ENCODE results near the gene TMEM201.

Gene TMEM201

DNA sequence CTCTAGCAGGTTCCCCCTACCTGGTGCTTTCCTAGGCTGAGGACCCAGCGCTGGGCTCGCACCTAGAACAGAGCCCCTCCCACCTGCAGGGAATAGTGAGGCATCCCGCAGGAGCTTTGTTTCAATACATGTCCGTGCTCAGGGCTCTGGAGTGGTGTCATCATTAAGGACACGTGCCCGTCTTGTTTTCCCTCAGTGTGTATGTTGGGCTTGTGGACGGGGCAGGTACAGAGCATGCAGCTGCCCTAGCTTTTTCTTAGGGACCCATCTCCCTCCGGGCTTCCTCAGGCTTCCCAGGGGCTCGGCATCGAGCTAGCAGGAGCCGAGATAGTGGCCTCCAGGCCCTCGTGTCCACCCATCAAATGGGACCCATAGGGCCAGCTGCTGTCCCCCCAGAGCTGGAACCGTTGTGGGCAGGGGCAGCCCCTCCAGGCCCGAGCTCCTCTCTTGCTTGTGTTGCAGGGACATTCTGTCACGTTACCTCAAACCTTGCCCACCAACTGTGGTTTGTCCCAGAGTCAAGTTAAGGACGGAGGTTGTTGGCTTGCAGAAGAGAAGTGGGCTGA is 3.9 kb downstream of the TMEM201 start:
- Mint-ChIP-seq H3K9me3 (no peaks in the 10 kb centered on the region), H3K36me3 (ENCODE audit: low read depth) (peaks cover 14% of the 10 kb centered on the region), H3K27ac (no peak overlapping the region), H3K4me3 (no peak overlapping the region), H3K27me3 (no peaks in the 10 kb centered on the region), H3K4me1 (ENCODE audit: low read depth) (peaks cover 38% of the 10 kb centered on the region)

DNA sequence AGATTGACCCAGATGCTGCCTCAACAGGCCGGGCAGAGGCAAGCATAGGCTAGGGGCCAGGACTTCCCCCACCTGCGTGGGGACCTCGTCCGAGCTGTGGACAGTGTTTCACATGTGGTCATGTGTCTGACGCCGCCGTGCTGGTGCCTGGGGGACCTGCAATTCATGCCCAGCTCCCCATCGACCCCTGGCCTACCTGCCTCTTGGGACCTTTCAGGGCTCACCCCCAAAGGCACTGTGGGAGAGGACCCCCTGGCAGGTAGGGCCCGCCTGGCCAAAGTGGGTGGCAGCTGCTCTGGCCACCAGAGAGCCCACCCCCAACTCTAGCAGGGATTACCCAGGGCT is 4.4 kb downstream of the TMEM201 start:
- no peaks in the 10 kb centered on the region for H3K27me3 Mint-ChIP-seq
- peaks cover 36% of the 10 kb centered on the region for H3K4me1 Mint-ChIP-seq (ENCODE audit: low read depth)
- H3K4me3 Mint-ChIP-seq, result no peak overlapping the region
- no peak overlapping the region for H3K27ac Mint-ChIP-seq
- peaks cover 14% of the 10 kb centered on the region for H3K36me3 Mint-ChIP-seq (ENCODE audit: low read depth)
- no peaks in the 10 kb centered on the region for H3K9me3 Mint-ChIP-seq

DNA sequence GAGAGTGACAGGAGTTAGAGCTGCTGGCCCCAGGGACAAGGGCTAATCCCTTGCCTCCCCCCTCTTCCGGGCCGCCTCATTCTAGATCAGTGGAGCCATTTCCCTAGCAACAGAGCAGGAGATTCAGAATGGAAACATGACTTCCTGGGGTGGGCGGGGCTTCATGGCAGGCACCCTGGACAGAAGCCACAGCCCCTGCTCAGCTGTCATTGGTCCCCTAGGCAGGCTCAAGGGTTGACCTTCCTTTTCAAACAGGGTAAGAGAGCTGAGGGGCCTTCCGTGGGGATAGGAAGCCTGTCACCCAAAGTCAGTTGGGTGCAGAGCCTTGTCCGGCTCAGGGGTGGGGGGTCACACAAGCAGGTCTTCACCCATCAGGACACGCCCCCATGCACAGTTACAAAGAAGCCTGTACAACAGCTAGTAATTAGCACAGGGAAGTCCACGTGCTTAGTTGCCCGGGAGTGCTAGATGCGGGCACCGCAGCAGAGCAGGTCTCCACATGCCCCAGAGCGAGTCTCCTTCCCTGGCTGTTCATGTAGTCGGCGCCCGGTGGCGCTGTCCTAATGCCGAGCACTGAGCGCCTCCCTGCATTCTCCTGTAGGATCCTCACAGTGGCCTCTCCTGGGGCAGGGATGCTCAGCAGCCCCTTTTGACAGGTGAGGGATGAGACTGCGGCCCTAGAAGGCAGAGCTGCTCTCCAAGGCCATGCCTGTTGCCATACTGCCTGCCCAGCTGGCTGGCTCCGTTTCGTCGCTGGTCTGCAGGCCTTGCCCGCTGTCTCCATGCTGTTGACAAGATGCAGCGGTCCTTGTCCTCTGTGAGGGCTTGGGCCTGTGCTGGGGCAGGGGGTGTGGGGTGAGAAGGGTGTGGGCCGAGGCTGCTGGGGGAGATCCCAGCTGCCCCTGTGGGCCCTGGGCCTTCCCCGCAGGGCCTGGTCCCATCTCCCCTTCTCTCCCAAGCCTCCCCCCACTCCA is 5.1 kb downstream of the TMEM201 start:
- peaks cover 33% of the 10 kb centered on the region for H3K4me1 Mint-ChIP-seq (ENCODE audit: low read depth)
- H3K27ac Mint-ChIP-seq, result no peak overlapping the region

DNA sequence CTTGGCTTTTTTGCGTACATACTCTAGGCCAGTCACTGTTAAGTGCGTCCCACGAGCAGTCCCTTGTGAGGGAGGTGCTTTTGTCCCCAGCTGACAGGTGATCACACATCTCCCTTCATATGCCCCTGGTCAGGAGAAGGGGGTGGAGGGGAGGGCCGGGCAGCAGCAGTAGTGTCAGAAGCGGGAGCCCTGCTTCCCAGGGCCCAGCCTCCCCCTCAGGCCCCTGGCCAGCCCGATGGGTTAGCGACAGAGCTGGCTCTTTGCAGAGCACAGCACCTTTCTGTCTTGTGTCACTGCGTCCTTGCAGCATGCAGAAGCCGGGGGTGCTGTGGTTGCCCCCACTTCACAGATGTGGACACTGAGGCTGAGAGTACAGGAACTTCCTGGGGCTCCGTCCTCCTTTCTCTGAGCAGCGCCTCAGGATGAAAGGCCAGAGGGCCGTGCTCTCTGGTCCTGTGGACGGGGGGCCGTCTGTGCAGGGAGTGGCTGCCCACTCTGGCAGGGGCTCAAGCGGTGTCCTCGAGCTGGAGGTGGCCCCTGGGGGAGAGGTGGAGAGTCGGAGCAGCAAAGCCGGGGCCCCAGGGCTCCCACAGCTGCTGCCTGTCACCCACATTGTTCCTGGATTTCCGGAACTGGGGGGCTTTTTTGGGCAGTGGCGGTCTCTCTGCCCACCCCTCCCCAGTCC is 5.9 kb downstream of the TMEM201 start:
- Mint-ChIP-seq H3K27ac (no peak overlapping the region), H3K4me1 (ENCODE audit: low read depth) (peaks cover 32% of the 10 kb centered on the region), H3K27me3 (no peaks in the 10 kb centered on the region), H3K4me3 (no peak overlapping the region), H3K9me3 (no peaks in the 10 kb centered on the region), H3K36me3 (ENCODE audit: low read depth) (peaks cover 15% of the 10 kb centered on the region)

More for the DNA sequence above, 5.1 kb downstream of the TMEM201 start:
- Mint-ChIP-seq H3K9me3 (no peaks in the 10 kb centered on the region), H3K4me3 (no peak overlapping the region), H3K27me3 (no peaks in the 10 kb centered on the region), H3K36me3 (ENCODE audit: low read depth) (peaks cover 14% of the 10 kb centered on the region)

DNA sequence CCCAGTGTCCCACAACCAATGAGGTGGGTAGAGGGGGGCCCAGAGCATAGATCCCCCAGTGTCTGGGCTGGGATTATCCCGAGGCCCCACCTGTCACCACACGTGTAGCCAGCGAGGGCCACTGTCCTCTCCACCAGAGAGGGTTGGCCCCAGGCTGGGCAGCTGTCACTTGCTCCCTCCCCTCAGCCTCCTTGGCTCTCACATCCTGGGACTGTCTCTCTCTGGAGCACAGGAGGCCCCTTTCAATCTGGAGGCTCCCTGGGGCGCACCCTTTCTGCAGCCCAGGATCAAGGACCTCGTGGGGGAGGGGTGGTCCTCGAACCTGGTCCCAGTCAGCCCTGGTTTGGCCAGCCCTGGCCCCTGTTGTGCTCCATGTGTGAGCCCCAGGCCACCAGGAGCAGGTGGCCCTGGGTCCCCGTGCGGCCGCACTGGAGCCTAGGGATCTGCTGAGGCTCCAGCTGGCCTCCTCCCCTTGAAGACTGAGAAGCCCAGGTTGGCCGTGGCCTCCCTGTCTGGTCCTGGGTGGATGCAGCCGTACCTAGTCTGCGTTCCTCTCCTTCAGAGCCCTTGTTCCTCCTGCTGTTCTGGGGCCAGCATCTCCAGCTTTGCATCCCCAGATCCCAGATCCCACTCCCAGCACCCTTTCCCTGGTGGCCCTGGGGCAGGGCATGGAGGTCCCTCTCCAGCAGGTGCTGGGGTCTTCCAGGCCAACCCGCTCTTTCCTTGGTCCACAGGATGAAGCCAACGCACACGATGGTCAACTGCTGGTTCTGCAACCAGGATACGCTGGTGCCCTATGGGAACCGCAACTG is 6.7 kb downstream of the TMEM201 start:
- Mint-ChIP-seq H3K9me3 (no peaks in the 10 kb centered on the region), H3K27ac (no peak overlapping the region)

DNA sequence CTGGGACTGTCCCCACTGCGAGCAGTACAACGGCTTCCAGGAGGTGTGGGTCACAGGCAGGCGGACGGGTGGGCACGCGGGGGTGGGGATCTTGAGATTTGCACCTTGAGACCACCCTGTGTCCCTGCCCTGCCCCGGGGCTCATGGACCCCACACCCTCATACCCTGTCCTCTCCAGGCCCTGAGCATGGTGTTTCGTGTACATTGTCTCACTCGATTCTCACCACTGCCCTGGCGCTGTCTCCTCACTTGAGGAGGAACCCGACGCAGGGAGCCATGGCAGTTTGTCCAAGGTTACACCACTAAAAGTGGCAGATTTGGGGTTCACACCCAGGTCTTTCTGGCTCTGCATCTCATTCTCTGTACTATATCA is 7.2 kb downstream of the TMEM201 start:
- H3K4me3 Mint-ChIP-seq, result no peak overlapping the region
- H3K36me3 Mint-ChIP-seq (ENCODE audit: low read depth), result peaks cover 15% of the 10 kb centered on the region
- no peak overlapping the region for H3K27ac Mint-ChIP-seq
- peaks cover 21% of the 10 kb centered on the region for H3K4me1 Mint-ChIP-seq (ENCODE audit: low read depth)
- no peaks in the 10 kb centered on the region for H3K9me3 Mint-ChIP-seq
- H3K27me3 Mint-ChIP-seq, result no peaks in the 10 kb centered on the region

More for the DNA sequence above, 6.7 kb downstream of the TMEM201 start:
- Mint-ChIP-seq H3K4me3 (no peak overlapping the region), H3K4me1 (ENCODE audit: low read depth) (peaks cover 27% of the 10 kb centered on the region), H3K27me3 (no peaks in the 10 kb centered on the region), H3K36me3 (ENCODE audit: low read depth) (peaks cover 20% of the 10 kb centered on the region)

DNA sequence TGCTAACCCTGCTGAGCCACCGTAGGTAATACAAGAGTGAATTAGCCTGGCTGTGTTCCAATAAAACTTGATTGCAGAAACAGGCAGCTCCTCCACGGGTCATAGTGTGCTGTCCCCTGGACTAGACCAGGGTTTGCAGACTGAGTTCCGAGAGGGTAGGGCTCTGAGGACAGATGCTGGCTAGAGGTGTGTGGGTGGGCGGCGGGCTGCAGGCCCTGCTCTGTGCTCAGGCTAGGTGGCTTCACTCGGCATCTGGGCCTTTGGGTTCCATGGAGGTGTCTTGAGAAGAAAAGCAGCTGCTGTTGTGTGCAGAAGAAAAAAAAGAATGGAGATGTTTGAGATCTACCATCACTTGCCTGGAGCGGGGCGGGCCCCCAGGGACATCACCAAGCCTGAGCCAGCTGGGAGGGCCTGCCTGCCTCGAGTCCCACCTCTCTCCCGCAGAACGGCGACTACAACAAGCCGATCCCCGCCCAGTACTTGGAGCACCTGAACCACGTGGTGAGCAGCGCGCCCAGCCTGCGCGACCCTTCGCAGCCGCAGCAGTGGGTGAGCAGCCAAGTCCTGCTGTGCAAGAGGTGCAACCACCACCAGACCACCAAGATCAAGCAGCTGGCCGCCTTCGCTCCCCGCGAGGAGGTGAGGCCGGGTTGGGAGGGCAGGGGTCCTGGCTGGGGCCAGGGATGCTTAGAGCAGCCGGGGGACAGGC is 7.9 kb downstream of the TMEM201 start:
- H3K36me3 Mint-ChIP-seq (ENCODE audit: low read depth), result peaks cover 14% of the 10 kb centered on the region
- H3K4me3 Mint-ChIP-seq, result no peak overlapping the region
- H3K4me1 Mint-ChIP-seq (ENCODE audit: low read depth), result peaks cover 19% of the 10 kb centered on the region
- H3K27ac Mint-ChIP-seq, result no peak overlapping the region
- no peaks in the 10 kb centered on the region for H3K27me3 Mint-ChIP-seq
- H3K9me3 Mint-ChIP-seq, result no peaks in the 10 kb centered on the region

DNA sequence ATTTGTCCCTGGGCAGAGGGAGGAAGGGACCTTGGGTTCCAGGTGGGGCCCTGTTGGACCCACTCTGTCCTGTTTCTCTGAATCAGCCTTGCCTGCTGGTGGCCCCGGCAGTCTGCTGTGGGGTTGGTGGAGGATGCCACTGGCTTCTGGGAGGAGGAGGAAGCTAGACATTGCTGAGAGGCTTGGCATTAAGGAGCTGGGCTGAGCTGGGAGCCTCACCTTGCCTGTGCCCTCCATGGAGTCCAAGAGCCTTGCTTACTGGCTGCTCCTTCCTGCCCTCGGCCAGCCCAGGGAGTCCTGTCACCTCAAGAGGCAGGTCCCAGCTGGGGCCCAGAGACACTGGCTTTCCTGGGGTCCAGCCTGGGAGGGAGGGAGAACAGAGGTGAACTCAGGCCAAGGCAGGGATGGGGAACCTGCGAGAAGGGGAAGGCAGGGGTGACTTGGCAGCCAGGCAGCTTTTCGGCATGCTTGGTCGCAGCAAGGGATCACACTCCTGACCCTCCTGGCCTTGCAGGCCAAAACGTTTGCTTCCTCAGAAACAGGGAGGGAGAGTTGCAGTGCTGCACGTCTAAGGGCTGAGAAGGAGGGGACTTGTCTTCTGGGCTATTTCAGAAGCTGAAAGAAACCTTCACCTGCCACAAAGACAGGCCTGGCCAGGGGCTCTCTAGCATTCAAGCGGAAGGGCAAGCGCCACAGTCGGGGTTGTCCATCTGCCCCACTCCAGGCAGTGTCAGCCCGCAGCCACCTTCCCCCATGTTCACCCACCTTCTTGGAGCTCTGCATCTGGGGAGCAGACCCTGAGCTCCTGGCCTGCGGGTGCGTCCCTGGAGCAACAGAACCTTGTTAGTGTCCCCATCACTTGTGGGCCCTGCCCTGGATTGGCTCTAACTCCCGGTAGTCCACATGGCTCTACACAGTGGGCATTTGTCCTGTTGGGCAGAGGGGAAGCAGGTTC is 8.9 kb downstream of the TMEM201 start:
- peaks cover 16% of the 10 kb centered on the region for H3K36me3 Mint-ChIP-seq (ENCODE audit: low read depth)

DNA sequence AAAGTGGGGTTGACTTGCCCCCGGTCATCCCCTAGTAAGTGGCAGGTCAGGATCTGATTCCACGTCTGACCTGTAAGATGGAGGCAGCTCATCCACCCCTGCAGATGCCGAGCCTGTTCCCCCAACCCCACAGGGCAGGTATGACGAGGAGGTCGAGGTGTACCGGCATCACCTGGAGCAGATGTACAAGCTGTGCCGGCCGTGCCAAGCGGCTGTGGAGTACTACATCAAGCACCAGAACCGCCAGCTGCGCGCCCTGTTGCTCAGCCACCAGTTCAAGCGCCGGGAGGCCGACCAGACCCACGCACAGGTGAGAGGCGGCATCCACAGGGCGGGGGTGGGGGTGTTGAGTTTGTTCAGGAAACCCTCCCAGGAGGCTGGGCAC is 9.6 kb downstream of the TMEM201 start:
- no peaks in the 10 kb centered on the region for H3K9me3 Mint-ChIP-seq
- no peak overlapping the region for H3K4me3 Mint-ChIP-seq
- H3K27ac Mint-ChIP-seq, result no peak overlapping the region
- H3K4me1 Mint-ChIP-seq (ENCODE audit: low read depth), result peaks cover 5% of the 10 kb centered on the region
- H3K36me3 Mint-ChIP-seq (ENCODE audit: low read depth), result peaks cover 17% of the 10 kb centered on the region
- H3K27me3 Mint-ChIP-seq, result no peaks in the 10 kb centered on the region

More for the DNA sequence above, 8.9 kb downstream of the TMEM201 start:
- H3K4me1 Mint-ChIP-seq (ENCODE audit: low read depth), result peaks cover 11% of the 10 kb centered on the region
- H3K4me3 Mint-ChIP-seq, result no peak overlapping the region
- H3K9me3 Mint-ChIP-seq, result no peaks in the 10 kb centered on the region
- H3K27ac Mint-ChIP-seq, result no peak overlapping the region
- no peaks in the 10 kb centered on the region for H3K27me3 Mint-ChIP-seq

DNA sequence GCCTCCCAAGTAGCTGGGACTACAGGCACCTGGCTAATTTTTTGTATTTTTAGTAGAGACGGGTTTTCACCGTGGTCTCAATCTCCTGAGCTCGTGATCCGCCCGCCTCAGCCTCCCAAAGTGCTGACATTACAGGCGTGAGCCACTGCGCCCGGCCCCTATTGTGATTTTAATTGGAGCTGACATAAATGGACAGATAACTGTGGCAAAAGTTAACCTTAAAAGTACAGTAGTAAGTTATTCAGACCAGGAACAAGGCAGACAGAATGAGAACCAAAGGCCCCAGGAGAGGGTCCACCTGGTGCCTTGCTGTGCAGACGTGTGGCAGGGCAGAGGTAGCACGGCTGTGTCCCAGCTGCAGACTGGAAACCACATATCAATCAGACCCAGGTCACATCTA is 11.0 kb downstream of the TMEM201 start:
- H3K9me3 Mint-ChIP-seq, result no peaks in the 10 kb centered on the region
- no peaks in the 10 kb centered on the region for H3K27me3 Mint-ChIP-seq
- H3K36me3 Mint-ChIP-seq (ENCODE audit: low read depth), result peaks cover 20% of the 10 kb centered on the region
- no peak overlapping the region for H3K4me3 Mint-ChIP-seq
- H3K4me1 Mint-ChIP-seq (ENCODE audit: low read depth), result no peaks in the 10 kb centered on the region
- H3K27ac Mint-ChIP-seq, result no peak overlapping the region

DNA sequence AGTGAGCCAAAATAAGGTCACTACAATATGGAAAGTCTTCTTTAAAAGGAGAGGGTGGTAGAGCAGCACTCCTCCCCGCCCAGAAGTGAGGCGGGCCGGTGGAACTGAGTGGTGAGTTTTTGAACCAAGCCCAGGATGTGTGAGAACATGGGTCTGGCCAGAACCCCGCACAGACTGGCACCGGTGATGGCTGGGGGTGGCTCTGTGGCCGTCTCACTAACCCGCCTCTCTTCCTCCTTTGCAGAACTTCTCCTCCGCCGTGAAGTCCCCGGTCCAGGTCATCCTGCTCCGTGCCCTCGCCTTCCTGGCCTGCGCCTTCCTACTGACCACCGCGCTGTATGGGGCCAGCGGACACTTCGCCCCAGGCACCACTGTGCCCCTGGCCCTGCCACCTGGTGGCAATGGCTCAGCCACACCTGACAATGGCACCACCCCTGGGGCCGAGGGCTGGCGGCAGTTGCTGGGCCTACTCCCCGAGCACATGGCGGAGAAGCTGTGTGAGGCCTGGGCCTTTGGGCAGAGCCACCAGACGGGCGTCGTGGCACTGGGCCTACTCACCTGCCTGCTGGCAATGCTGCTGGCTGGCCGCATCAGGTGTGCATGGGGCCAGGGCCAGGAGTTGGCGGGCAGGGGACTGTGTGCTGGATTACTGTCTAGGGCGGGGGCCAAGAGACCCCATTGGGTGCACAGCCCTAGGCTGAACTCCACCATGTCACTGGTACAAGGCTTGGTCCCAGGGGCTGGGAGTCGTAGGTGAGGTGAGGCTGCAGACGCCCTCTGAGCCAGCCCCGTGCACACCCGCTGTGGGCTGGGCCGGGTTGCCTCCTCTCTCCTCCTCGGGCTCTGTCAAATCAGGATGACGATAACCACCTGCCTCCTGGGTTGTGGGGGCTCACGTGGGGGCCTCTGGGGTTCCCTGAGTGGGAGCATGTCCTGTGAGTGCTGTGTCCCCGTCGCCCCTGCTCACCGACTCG is 12.4 kb downstream of the TMEM201 start:
- Mint-ChIP-seq H3K9me3 (no peaks in the 10 kb centered on the region), H3K27ac (no peak overlapping the region), H3K4me1 (ENCODE audit: low read depth) (no peaks in the 10 kb centered on the region), H3K36me3 (ENCODE audit: low read depth) (peaks cover 23% of the 10 kb centered on the region), H3K27me3 (no peaks in the 10 kb centered on the region), H3K4me3 (no peak overlapping the region)

DNA sequence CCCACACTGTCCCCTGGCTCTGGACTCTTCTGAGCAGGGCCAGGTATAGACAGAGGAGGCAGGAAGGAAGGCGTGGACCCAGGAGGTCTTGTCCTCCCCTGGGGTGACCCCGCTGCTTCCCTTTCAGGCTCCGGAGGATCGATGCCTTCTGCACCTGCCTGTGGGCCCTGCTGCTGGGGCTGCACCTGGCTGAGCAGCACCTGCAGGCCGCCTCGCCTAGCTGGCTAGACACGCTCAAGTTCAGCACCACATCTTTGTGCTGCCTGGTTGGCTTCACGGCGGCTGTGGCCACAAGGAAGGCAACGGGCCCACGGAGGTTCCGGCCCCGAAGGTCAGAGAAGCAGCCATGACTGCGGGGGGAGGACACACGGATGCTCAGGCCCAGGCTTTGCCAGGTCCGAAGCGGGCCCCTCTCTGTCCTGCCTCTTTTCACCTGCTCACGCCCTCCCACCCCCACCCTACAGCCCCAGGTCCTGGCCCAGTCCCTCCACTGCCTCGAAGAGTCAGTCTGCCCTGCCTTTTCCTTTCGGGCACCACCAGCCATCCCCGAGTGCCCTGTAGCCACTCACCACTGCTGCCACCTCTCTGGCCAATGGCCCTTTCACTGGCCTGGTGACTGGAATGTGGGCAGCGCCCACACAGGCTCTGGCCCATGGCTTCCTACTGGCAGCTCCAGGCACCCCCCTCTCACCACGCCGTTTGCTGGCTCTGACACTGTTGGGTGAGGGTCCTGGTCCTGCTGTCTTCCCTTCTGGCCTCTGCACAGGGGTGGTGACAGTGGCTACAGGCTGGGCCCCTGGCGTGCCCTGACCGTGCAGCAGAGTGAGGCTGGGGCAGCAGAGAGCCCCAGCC is 13.5 kb downstream of the TMEM201 start:
- no peaks in the 10 kb centered on the region for H3K9me3 Mint-ChIP-seq
- H3K36me3 Mint-ChIP-seq (ENCODE audit: low read depth), result peaks cover 16% of the 10 kb centered on the region
- H3K4me3 Mint-ChIP-seq, result no peak overlapping the region
- no peak overlapping the region for H3K27ac Mint-ChIP-seq
- no peaks in the 10 kb centered on the region for H3K27me3 Mint-ChIP-seq
- no peaks in the 10 kb centered on the region for H3K4me1 Mint-ChIP-seq (ENCODE audit: low read depth)
